Breast epithelium (tissue), 3 donors: ENCODE results near the gene KLHDC3.

Experiments
- POLR2A ChIP-seq: fragments of 450-650 bp; IDR thresholded peaks from one replicate; pipeline ENCODE4 v1.6.1; 2016; ENCODE audit warnings: antibody characterized with exemption, mild to moderate bottlenecking, moderate library complexity
- POLR2AphosphoS5 ChIP-seq, 3 donors: sonication (generic); formaldehyde crosslinking; IDR thresholded peaks; one replicate each; pipeline ENCODE4 v1.6.1; 2017; ENCODE audit warnings: antibody characterized with exemption in 3 of 3
- TF ChIP-seq, protein P1 (sequence below), 3 donors: fragments of 450-650 bp; IDR thresholded peaks; one replicate each; pipeline ENCODE4 v1.5.1; 2016 to 2017; ENCODE audit warnings: antibody characterized with exemption in 3 of 3, mild to moderate bottlenecking in 3 of 3, moderate library complexity in 3 of 3

DNA sequence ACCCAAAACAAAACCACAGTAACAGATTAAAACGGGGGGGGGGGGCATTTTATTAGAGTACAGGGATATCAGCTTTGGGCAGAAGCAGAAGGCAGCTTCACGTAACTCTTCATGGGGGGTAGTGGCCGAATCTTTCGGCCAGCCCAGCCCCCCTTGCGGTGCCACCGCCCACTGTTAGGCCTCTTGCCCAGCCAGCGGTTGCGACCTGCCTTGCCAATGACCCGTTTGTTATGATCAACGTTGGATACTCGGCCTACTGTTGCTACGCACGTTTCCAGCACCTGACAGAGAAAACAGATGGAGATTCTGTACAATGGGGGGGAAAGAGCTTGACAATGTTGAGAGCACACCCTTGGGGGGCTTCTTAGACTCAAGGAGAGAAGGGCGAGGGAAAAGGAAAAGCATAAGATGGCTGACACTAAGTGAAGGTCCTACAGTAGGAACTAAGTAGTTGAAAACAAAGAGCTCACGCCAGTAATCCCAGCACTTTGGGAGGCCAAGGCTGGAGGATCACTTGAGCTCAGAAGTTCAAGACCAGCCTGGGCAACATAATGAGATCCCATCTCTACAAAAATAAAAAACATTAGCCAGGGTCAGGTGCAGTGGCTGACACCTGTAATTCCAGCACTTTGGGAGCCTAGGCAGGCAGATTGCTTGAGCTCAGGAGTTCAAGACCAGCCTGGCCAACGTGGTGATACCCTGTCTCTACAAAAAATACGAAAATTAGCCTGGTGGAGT is 40.3 kb downstream of the KLHDC3 start:
- TF ChIP-seq POLR2AphosphoS5 (IDR thresholded peaks at IDR 0.05) (no peak), POLR2A (no peak)
- TF ChIP-seq, protein P1, sequence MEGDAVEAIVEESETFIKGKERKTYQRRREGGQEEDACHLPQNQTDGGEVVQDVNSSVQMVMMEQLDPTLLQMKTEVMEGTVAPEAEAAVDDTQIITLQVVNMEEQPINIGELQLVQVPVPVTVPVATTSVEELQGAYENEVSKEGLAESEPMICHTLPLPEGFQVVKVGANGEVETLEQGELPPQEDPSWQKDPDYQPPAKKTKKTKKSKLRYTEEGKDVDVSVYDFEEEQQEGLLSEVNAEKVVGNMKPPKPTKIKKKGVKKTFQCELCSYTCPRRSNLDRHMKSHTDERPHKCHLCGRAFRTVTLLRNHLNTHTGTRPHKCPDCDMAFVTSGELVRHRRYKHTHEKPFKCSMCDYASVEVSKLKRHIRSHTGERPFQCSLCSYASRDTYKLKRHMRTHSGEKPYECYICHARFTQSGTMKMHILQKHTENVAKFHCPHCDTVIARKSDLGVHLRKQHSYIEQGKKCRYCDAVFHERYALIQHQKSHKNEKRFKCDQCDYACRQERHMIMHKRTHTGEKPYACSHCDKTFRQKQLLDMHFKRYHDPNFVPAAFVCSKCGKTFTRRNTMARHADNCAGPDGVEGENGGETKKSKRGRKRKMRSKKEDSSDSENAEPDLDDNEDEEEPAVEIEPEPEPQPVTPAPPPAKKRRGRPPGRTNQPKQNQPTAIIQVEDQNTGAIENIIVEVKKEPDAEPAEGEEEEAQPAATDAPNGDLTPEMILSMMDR (IDR thresholded peaks at IDR 0.05): no peak
